GM23338 (cell line): ENCODE measurements around the gene MYH2.
A peak's percentile ranks its signal among the peaks of the same experiment; 100 is the strongest.

ENCODE experiments used
- CTCF ChIP-seq, 2 experiments: fragments of 200-600 bp in 1 of 2; sonication (generic) in 1 of 2; conservative IDR thresholded peaks; 2 replicates each; pipeline versions ENCODE4 v1.5.1 to v1.6.1; 2016 to 2017; ENCODE audit warnings: antibody characterized with exemption in 2 of 2, low read depth in 2 of 2, mild to moderate bottlenecking in 2 of 2, moderate library complexity in 1 of 2
- EZH2 ChIP-seq: fragments of 200-600 bp; sonication (generic); IDR thresholded peaks from one replicate; pipeline ENCODE4 v1.8.0; 2017; ENCODE audit warnings: antibody characterized with exemption, mild to moderate bottlenecking, low read depth; ENCODE audit not compliant: unreplicated experiment
- EZH2phosphoT487 ChIP-seq: fragments of 200-600 bp; sonication (generic); IDR thresholded peaks from one replicate; pipeline ENCODE4 v1.8.1; 2018; ENCODE audit warnings: antibody characterized with exemption; ENCODE audit not compliant: unreplicated experiment
- REST ChIP-seq: IDR thresholded peaks from one replicate; pipeline ENCODE4 v1.6.1; 2018; ENCODE audit warnings: antibody characterized with exemption; ENCODE audit not compliant: unreplicated experiment
- STAT1 ChIP-seq: IDR thresholded peaks from one replicate; pipeline ENCODE4 v1.6.1; 2016; ENCODE audit warnings: antibody characterized with exemption; ENCODE audit not compliant: unreplicated experiment

GRCh38 chr17:10527419-10527818, 22.0 kb downstream of the MYH2 start:
- TF ChIP-seq CTCF (conservative IDR thresholded peaks at IDR 0.05; ENCODE audit: low read depth in 2 of 2) = 0 out of 4 replicates have a peak, but pooled peaks of 1 of the 2 experiments have one; percentile 7
- no peak for TF ChIP-seq STAT1
- no peak for TF ChIP-seq REST
- TF ChIP-seq EZH2 = no peak
- no peak for TF ChIP-seq EZH2phosphoT487
